Activated CD4-positive, alpha-beta T cell treated with anti-CD3 and anti-CD28 coated beads, Interleukin-10, Interleukin-2, amounts not matched to agents 100 ng/mL and 50 ng/mL, durations not matched to agents 16 hours and 8 hours (primary cell): ENCODE results near the gene KIAA0930.

Source experiments
- DNase-seq: peaks from one replicate; pipeline ENCODE4 v3.0.0-alpha.2; 2020

KIAA0930 gene

GRCh38 chr22:45235851-45236342, 4.8 kb downstream of the KIAA0930 start:
- DNase-seq = no peak

- no peak for DNase-seq
Observed at GRCh38 chr22:45235101-45235777, 5.5 kb downstream of the KIAA0930 start.

- no peak for DNase-seq
Observed at GRCh38 chr22:45233827-45234226, 6.9 kb downstream of the KIAA0930 start.

GRCh38 chr22:45233386-45233785, 7.3 kb downstream of the KIAA0930 start:
- DNase-seq = no peak

- DNase-seq = no peak
Observed at GRCh38 chr22:45231293-45231692, 9.4 kb downstream of the KIAA0930 start.

GRCh38 chr22:45230026-45230721, 10.5 kb downstream of the KIAA0930 start:
- DNase-seq = no peak

GRCh38 chr22:45229181-45229580, 11.5 kb downstream of the KIAA0930 start:
- no peak for DNase-seq

GRCh38 chr22:45228401-45228754, 12.3 kb downstream of the KIAA0930 start:
- no peak for DNase-seq

GRCh38 chr22:45227645-45228400, 12.9 kb downstream of the KIAA0930 start:
- no peak for DNase-seq

GRCh38 chr22:45226503-45227186, 14.0 kb downstream of the KIAA0930 start:
- no peak for DNase-seq

GRCh38 chr22:45225732-45226502, 14.8 kb downstream of the KIAA0930 start:
- no peak for DNase-seq

GRCh38 chr22:45224988-45225731, 15.5 kb downstream of the KIAA0930 start:
- DNase-seq = no peak

- DNase-seq = no peak
Observed at GRCh38 chr22:45224331-45224730, 16.4 kb downstream of the KIAA0930 start.

- no peak for DNase-seq
Observed at GRCh38 chr22:45223304-45224117, 17.2 kb downstream of the KIAA0930 start.

GRCh38 chr22:45221201-45221600, 19.5 kb downstream of the KIAA0930 start:
- no peak for DNase-seq

- peak; percentile 82 for DNase-seq
Observed at GRCh38 chr22:45218976-45219375, 21.7 kb downstream of the KIAA0930 start.

- no peak for DNase-seq
Observed at GRCh38 chr22:45217806-45218205, 22.9 kb downstream of the KIAA0930 start.

GRCh38 chr22:45217345-45217744, 23.3 kb downstream of the KIAA0930 start:
- DNase-seq = no peak

GRCh38 chr22:45216133-45217003, 24.3 kb downstream of the KIAA0930 start:
- no peak for DNase-seq
